Measurements from ENCODE around the gene SLC25A53.

DNA sequence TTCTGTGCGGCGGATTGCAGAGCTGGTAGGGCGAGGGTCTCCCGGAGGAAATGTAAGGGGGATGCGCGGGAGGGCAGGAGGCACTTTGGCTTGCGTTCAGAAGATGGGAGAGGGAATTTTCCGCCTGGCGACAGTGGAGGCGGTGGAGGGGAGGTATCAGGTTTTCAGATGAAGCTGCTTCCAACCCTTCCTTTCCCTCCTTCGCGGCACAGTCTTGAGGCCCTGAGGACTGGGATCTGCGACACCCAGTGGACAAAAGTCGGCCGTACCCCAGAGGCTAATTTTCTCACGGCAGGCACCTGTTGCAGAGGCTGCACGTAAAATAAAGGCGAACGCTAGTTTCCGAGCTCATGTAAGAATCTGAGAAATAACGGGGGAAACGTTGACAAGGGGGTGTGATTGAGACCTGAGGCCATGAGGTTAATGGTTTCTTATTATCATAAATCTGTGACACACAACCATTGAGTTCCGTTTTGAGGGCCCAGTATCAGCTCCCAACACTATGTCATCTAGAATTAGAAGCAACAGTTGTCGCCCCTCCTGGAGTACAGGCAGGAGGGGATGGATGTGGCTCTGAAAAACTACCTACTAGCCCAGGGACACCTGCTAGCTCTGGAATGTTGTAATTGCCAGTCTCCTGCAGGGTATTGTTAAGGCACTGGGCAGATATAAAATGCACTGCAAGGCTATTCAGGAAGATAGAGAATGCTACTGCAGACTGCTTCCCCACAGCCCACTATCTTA is 43.4 kb downstream of the SLC25A53 start:
- TF ChIP-seq, protein P1, sequence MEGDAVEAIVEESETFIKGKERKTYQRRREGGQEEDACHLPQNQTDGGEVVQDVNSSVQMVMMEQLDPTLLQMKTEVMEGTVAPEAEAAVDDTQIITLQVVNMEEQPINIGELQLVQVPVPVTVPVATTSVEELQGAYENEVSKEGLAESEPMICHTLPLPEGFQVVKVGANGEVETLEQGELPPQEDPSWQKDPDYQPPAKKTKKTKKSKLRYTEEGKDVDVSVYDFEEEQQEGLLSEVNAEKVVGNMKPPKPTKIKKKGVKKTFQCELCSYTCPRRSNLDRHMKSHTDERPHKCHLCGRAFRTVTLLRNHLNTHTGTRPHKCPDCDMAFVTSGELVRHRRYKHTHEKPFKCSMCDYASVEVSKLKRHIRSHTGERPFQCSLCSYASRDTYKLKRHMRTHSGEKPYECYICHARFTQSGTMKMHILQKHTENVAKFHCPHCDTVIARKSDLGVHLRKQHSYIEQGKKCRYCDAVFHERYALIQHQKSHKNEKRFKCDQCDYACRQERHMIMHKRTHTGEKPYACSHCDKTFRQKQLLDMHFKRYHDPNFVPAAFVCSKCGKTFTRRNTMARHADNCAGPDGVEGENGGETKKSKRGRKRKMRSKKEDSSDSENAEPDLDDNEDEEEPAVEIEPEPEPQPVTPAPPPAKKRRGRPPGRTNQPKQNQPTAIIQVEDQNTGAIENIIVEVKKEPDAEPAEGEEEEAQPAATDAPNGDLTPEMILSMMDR (IDR thresholded peaks at IDR 0.05), result peak in 1 of 3 experiments; percentile 22
- no peak for TF ChIP-seq POLR2A (IDR thresholded peaks at IDR 0.05)
